ENCODE data around the gene SLC25A13.
A peak's percentile ranks its signal among the peaks of the same experiment; 100 is the strongest.

The SLC25A13 gene

GRCh38 chr7:96349572-96349971, 27.7 kb upstream of the SLC25A13 start:
- no peak for TF ChIP-seq CTCF (conservative IDR thresholded peaks at IDR 0.05; ENCODE audit: control insufficient read depth, insufficient read depth, low read depth, low read length)
- DNase-seq (ENCODE audit: low read depth), result no peak
- no peak overlapping the region for H3K4me3 ChIP-seq (ENCODE audit: control insufficient read depth, low read depth, low read length)

- TF ChIP-seq CTCF (conservative IDR thresholded peaks at IDR 0.05; ENCODE audit: control insufficient read depth, insufficient read depth, low read depth, low read length), result no peak
- DNase-seq (ENCODE audit: low read depth), result no peak
- no peak overlapping the region for H3K4me3 ChIP-seq (ENCODE audit: control insufficient read depth, low read depth, low read length)
These were observed 25.6 kb upstream of the SLC25A13 start for GRCh38 chr7:96347471-96347870.

- TF ChIP-seq CTCF (conservative IDR thresholded peaks at IDR 0.05; ENCODE audit: control insufficient read depth, insufficient read depth, low read depth, low read length), result no peak
- DNase-seq (ENCODE audit: low read depth), result no peak
- no peak overlapping the region for H3K4me3 ChIP-seq (ENCODE audit: control insufficient read depth, low read depth, low read length)
These were observed 24.5 kb upstream of the SLC25A13 start for GRCh38 chr7:96346293-96346953.

GRCh38 chr7:96344236-96344635, 22.3 kb upstream of the SLC25A13 start:
- TF ChIP-seq CTCF (conservative IDR thresholded peaks at IDR 0.05; ENCODE audit: control insufficient read depth, insufficient read depth, low read depth, low read length), result no peak
- H3K4me3 ChIP-seq (ENCODE audit: control insufficient read depth, low read depth, low read length), result no peak overlapping the region
- no peak for DNase-seq (ENCODE audit: low read depth)

GRCh38 chr7:96342049-96342448, 20.2 kb upstream of the SLC25A13 start:
- no peak for DNase-seq (ENCODE audit: low read depth)
- TF ChIP-seq CTCF (conservative IDR thresholded peaks at IDR 0.05; ENCODE audit: control insufficient read depth, insufficient read depth, low read depth, low read length), result no peak
- H3K4me3 ChIP-seq (ENCODE audit: control insufficient read depth, low read depth, low read length), result no peak overlapping the region

- peak; percentile 14 for DNase-seq (ENCODE audit: low read depth)
- no peak for TF ChIP-seq CTCF (conservative IDR thresholded peaks at IDR 0.05; ENCODE audit: control insufficient read depth, insufficient read depth, low read depth, low read length)
- H3K4me3 ChIP-seq (ENCODE audit: control insufficient read depth, low read depth, low read length), result no peak overlapping the region
These were observed 15.6 kb upstream of the SLC25A13 start for GRCh38 chr7:96337519-96337918.

- no peak overlapping the region for H3K4me3 ChIP-seq (ENCODE audit: control insufficient read depth, low read depth, low read length)
- no peak for TF ChIP-seq CTCF (conservative IDR thresholded peaks at IDR 0.05; ENCODE audit: control insufficient read depth, insufficient read depth, low read depth, low read length)
These were observed 10.4 kb upstream of the SLC25A13 start for GRCh38 chr7:96332325-96332724.

More at GRCh38 chr7:96332325-96332724, 10.4 kb upstream of the SLC25A13 start:
- no peak for DNase-seq (ENCODE audit: low read depth)

Measured in fibroblast of mammary gland (primary cell).